Stimulated activated CD4-positive, alpha-beta T cell treated with anti-CD3 and anti-CD28 coated beads, TNF-alpha, amount 100 ng/mL, for 4 hours (primary cell): Measurements from ENCODE around the gene FHAD1.
"Not testable (repeated sequence)": the region's sequence is repeated elsewhere in the genome, so short reads cannot be mapped to it uniquely, and the experiment has no call there.

ENCODE experiments used
- DNase-seq, 3 experiments: peaks; one replicate each; pipeline ENCODE4 v3.0.0-alpha.2; 2020; ENCODE audit warnings: low read depth in 3 of 3

FHAD1 gene

GRCh38 chr1:15370781-15371520 is 123.9 kb downstream of the FHAD1 start:
- DNase-seq = no peak

- no peak for DNase-seq
These were observed 124.9 kb downstream of the FHAD1 start for GRCh38 chr1:15371610-15372545.

- DNase-seq = no peak
These were observed 131.7 kb downstream of the FHAD1 start for GRCh38 chr1:15378729-15379128.

GRCh38 chr1:15379151-15379550 is 132.1 kb downstream of the FHAD1 start:
- DNase-seq = not testable (repeated sequence)

- no peak for DNase-seq
These were observed 133.8 kb downstream of the FHAD1 start for GRCh38 chr1:15380601-15381508.

- no peak for DNase-seq
These were observed 134.8 kb downstream of the FHAD1 start for GRCh38 chr1:15381805-15382204.

- DNase-seq = no peak
These were observed 135.8 kb downstream of the FHAD1 start for GRCh38 chr1:15382601-15383518.

GRCh38 chr1:15383810-15384209 is 136.8 kb downstream of the FHAD1 start:
- no peak for DNase-seq

- no peak for DNase-seq
These were observed 137.4 kb downstream of the FHAD1 start for GRCh38 chr1:15384301-15384901.

- no peak for DNase-seq
These were observed 138.4 kb downstream of the FHAD1 start for GRCh38 chr1:15385420-15385819.

- no peak for DNase-seq
These were observed 139.2 kb downstream of the FHAD1 start for GRCh38 chr1:15386164-15386749.

GRCh38 chr1:15388201-15388880 is 141.3 kb downstream of the FHAD1 start:
- DNase-seq = no peak

- DNase-seq = not testable (repeated sequence)
These were observed 142.8 kb downstream of the FHAD1 start for GRCh38 chr1:15389828-15390227.

- no peak for DNase-seq
These were observed 143.6 kb downstream of the FHAD1 start for GRCh38 chr1:15390667-15391066.

GRCh38 chr1:15391366-15391765 is 144.3 kb downstream of the FHAD1 start:
- DNase-seq = no peak

- no peak for DNase-seq
These were observed 146.6 kb downstream of the FHAD1 start for GRCh38 chr1:15393475-15394257.

GRCh38 chr1:15394258-15394690 is 147.3 kb downstream of the FHAD1 start:
- no peak for DNase-seq

- DNase-seq = no peak
These were observed 150.2 kb downstream of the FHAD1 start for GRCh38 chr1:15397236-15397635.
